HG03025 (cell line): Measurements from ENCODE around the gene AHNAK.

Experiments
- ATAC-seq: cut with Tn5 transposase; IDR thresholded peaks from one replicate; pipeline ENCODE4 v1.9.1; 2021; ENCODE audit warnings: mild to moderate bottlenecking, moderate library complexity; ENCODE audit not compliant: unreplicated experiment, low FRiP score

AHNAK gene

GRCh38 chr11:62536301-62536957 lies 10.2 kb downstream of the AHNAK start:
- no peak for ATAC-seq

- ATAC-seq = no peak
Measured at GRCh38 chr11:62535802-62536201, 10.8 kb downstream of the AHNAK start.

GRCh38 chr11:62534779-62535545 lies 11.6 kb downstream of the AHNAK start:
- no peak for ATAC-seq

- no peak for ATAC-seq
Measured at GRCh38 chr11:62532096-62532495, 14.5 kb downstream of the AHNAK start.

- ATAC-seq = no peak
Measured at GRCh38 chr11:62516736-62517371, 29.8 kb downstream of the AHNAK start.

- ATAC-seq = no peak
Measured at GRCh38 chr11:62514151-62514550, 32.5 kb downstream of the AHNAK start.

- ATAC-seq = no peak
Measured at GRCh38 chr11:62513626-62514025, 33.0 kb downstream of the AHNAK start.

- no peak for ATAC-seq
Measured at GRCh38 chr11:62512961-62513360, 33.6 kb downstream of the AHNAK start.

GRCh38 chr11:62508336-62509058 lies 38.1 kb downstream of the AHNAK start:
- no peak for ATAC-seq

- no peak for ATAC-seq
Measured at GRCh38 chr11:62507125-62507422, 39.5 kb downstream of the AHNAK start.

GRCh38 chr11:62506413-62507124 lies 40.0 kb downstream of the AHNAK start:
- ATAC-seq = no peak

GRCh38 chr11:62505440-62506091 lies 41.0 kb downstream of the AHNAK start:
- no peak for ATAC-seq

GRCh38 chr11:62505059-62505439 lies 41.6 kb downstream of the AHNAK start:
- no peak for ATAC-seq

- ATAC-seq = no peak
Measured at GRCh38 chr11:62504158-62504973, 42.2 kb downstream of the AHNAK start.

- ATAC-seq = no peak
Measured at GRCh38 chr11:62502030-62502730, 44.4 kb downstream of the AHNAK start.

GRCh38 chr11:62501432-62501891 lies 45.1 kb downstream of the AHNAK start:
- no peak for ATAC-seq

- ATAC-seq = no peak
Measured at GRCh38 chr11:62500650-62501030, 46.0 kb downstream of the AHNAK start.

GRCh38 chr11:62499944-62500649 lies 46.5 kb downstream of the AHNAK start:
- ATAC-seq = no peak
